Adrenal gland (tissue), 5 donors: ENCODE results near the gene UBE2H.

ENCODE experiments used
- POLR2A ChIP-seq, 2 donors: fragments of 450-650 bp; IDR thresholded peaks; one replicate each; pipeline ENCODE4 v1.6.1; 2017; ENCODE audit warnings: antibody characterized with exemption in 2 of 2, mild to moderate bottlenecking in 2 of 2, moderate library complexity in 1 of 2
- TF ChIP-seq, protein P1 (sequence below), 6 experiments: fragments of 450-650 bp in 4 of 6; fragments of 200-600 bp in 2 of 6; sonication (generic) in 1 of 6; IDR thresholded peaks; 1 replicate in 5 of 6; 2 replicates in 1 of 6; pipeline versions ENCODE4 v1.5.1 to v1.8.0; 2016 to 2021; ENCODE audit warnings: antibody characterized with exemption in 6 of 6, mild to moderate bottlenecking in 2 of 6, moderate library complexity in 1 of 6
- donor health status: DM: no; HTN: no; CAD: no.

DNA sequence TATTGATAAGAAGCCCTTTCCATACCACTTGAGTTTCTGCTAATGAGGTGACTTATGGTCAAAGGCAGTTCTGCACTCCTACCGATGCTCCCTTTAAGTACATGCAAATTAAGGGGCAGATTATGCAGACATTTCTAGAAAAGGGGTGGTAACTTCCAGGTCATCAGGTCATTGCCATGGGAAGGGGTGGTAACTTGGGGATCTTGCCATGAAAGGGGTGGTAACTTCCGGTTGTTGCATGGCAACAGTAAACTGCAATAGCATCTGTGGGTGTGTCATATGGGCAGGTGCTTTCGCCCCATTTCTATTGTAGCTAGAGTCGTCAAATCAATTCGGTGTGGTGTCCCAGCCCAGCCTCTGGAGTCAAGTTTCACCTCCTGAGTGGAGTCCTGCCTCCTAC is 150.9 kb downstream of the UBE2H start:
- TF ChIP-seq, protein P1, sequence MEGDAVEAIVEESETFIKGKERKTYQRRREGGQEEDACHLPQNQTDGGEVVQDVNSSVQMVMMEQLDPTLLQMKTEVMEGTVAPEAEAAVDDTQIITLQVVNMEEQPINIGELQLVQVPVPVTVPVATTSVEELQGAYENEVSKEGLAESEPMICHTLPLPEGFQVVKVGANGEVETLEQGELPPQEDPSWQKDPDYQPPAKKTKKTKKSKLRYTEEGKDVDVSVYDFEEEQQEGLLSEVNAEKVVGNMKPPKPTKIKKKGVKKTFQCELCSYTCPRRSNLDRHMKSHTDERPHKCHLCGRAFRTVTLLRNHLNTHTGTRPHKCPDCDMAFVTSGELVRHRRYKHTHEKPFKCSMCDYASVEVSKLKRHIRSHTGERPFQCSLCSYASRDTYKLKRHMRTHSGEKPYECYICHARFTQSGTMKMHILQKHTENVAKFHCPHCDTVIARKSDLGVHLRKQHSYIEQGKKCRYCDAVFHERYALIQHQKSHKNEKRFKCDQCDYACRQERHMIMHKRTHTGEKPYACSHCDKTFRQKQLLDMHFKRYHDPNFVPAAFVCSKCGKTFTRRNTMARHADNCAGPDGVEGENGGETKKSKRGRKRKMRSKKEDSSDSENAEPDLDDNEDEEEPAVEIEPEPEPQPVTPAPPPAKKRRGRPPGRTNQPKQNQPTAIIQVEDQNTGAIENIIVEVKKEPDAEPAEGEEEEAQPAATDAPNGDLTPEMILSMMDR (IDR thresholded peaks at IDR 0.05): no peak
- TF ChIP-seq POLR2A (IDR thresholded peaks at IDR 0.05): no peak
